HG02970 (cell line): ENCODE measurements around the gene SCYL1.

ENCODE experiments used
- ATAC-seq: cut with Tn5 transposase; IDR thresholded peaks from one replicate; pipeline ENCODE4 v1.9.1; 2021; ENCODE audit warnings: mild to moderate bottlenecking, moderate library complexity, moderate number of reproducible peaks; ENCODE audit not compliant: unreplicated experiment, low FRiP score

Gene SCYL1

GRCh38 chr11:65551572-65552387 is 26.9 kb downstream of the SCYL1 start:
- no peak for ATAC-seq

GRCh38 chr11:65552388-65552951 is 27.6 kb downstream of the SCYL1 start:
- no peak for ATAC-seq

- no peak for ATAC-seq
Measured at GRCh38 chr11:65553301-65554001, 28.6 kb downstream of the SCYL1 start.

- ATAC-seq, result no peak
Measured at GRCh38 chr11:65554057-65554818, 29.4 kb downstream of the SCYL1 start.

GRCh38 chr11:65554842-65555430 is 30.1 kb downstream of the SCYL1 start:
- ATAC-seq, result no peak

- ATAC-seq, result no peak
Measured at GRCh38 chr11:65555693-65556231, 30.9 kb downstream of the SCYL1 start.

GRCh38 chr11:65556470-65557279 is 31.8 kb downstream of the SCYL1 start:
- ATAC-seq, result no peak

GRCh38 chr11:65557280-65558001 is 32.6 kb downstream of the SCYL1 start:
- ATAC-seq, result no peak

- no peak for ATAC-seq
Measured at GRCh38 chr11:65558002-65558929, 33.4 kb downstream of the SCYL1 start, which contains the start of gene LTBP3. Gene LTBP3, minus strand, starts transcription at chr11:65558359. Its CDS starts 400 bp downstream, at chr11:65557959.

GRCh38 chr11:65558930-65559509 is 34.1 kb downstream of the SCYL1 start:
- no peak for ATAC-seq

- ATAC-seq, result no peak
Measured at GRCh38 chr11:65559535-65559934, 34.7 kb downstream of the SCYL1 start.

GRCh38 chr11:65559951-65560537 is 35.2 kb downstream of the SCYL1 start:
- ATAC-seq, result no peak

GRCh38 chr11:65560555-65561418 is 35.9 kb downstream of the SCYL1 start:
- ATAC-seq, result no peak

GRCh38 chr11:65562020-65562419 is 37.1 kb downstream of the SCYL1 start:
- ATAC-seq, result no peak

GRCh38 chr11:65562788-65563187 is 37.9 kb downstream of the SCYL1 start:
- no peak for ATAC-seq

- ATAC-seq, result no peak
Measured at GRCh38 chr11:65563601-65564000, 38.7 kb downstream of the SCYL1 start.
